HG03521 (cell line): Measurements from ENCODE around the gene NAT10.
"Not testable (repeated sequence)": the region's sequence is repeated elsewhere in the genome, so short reads cannot be mapped to it uniquely, and the experiment has no call there.

Experiments
- ATAC-seq: cut with Tn5 transposase; IDR thresholded peaks from one replicate; pipeline ENCODE4 v1.9.1; 2021; ENCODE audit warnings: mild to moderate bottlenecking, moderate library complexity; ENCODE audit not compliant: unreplicated experiment

The NAT10 gene

GRCh38 chr11:34166806-34167740 is 61.6 kb downstream of the NAT10 start:
- no peak for ATAC-seq

DNA sequence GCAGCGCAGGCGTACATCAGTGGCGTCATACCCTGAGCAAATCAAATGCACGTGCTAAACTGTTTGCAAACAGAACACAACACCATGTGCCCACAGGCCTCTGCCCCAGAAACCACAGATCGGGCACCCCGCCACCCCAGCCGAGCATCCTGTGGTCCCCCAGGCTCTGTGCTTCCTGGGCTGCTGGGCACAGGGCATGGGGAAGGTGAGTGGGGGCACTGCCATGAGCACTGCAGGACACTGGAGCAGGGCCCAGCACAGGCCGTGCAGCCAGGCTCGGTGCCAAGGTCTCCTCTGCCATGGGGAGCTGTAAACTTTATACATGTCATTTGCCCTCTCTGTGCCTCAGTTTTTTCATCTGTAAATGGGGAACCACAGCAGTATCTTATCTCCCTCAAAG is 62.5 kb downstream of the NAT10 start:
- ATAC-seq, result no peak

DNA sequence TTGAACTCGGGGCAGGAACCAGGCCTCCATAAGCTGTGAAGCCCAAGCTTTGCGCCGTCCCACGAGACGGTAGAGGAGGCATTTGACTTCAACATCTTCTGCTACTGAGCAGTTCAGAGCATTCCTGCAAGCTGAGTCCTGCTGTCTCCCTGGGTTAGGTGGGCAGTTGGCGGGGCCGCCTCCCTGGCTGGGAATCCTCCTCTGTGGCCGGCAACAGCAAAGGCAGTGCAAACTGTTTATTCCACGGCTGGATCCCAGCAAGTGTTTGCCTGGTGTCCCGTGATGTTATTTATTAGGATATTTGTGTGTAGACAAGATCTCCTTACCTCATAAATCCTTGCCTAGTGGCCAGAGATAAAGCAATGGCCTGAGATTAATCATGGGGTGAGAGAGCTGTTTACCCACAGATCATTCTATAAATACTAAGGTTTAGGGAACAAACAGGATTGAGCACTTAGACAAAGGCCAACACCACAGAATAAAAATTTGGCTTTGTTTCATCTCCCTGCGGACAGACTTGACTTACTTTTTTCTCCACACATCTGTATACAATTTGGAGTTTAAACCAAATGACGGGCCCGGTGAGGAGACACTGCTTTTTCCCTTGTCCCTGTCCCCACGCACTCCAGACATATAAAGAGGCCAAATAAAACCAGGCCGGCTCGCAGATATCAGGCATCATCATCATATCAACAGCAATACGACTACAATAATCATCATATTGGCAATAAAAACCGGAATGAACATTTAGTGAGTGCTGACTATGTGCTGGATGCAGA is 63.4 kb downstream of the NAT10 start:
- ATAC-seq, result no peak

DNA sequence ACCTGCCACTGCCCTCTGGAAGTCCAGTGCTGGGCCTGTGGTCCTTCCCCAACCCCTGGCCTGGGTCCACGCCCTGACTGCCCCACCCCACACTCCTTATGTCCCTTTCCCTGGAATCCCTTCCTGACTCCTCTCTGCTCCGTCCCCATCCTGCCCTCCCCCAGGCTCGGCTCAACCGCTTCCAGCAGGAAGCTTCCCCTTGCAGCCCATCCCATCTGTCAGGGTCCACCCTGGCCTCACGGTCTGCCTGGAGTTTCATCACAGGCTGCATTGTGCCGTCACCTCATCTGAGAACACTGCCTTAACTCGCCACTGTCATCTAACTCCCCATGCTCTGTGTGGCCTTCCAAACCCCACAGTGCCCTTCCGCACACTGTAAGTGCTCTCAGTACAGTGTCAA is 64.3 kb downstream of the NAT10 start:
- ATAC-seq, result no peak

DNA sequence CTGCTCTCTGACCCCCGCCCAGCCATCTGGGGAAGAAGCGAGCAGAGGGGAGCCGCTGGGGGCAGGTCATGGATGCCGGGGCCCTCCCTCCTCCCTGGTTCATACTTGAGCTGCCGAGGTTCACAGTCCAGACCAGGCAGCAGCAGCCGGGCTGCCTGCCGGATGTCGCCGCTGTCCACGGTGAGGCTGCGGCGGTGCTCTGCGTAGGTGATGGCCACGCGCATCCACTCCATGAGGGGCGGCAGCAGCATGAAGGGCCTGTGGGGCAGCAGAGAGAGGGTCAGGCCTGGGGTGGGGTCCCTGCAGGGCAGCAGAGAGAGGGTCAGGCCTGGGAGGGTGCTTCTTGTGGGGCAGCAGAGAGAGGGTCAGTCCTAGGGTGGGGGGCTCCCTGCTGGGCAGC is 67.6 kb downstream of the NAT10 start:
- no peak for ATAC-seq

DNA sequence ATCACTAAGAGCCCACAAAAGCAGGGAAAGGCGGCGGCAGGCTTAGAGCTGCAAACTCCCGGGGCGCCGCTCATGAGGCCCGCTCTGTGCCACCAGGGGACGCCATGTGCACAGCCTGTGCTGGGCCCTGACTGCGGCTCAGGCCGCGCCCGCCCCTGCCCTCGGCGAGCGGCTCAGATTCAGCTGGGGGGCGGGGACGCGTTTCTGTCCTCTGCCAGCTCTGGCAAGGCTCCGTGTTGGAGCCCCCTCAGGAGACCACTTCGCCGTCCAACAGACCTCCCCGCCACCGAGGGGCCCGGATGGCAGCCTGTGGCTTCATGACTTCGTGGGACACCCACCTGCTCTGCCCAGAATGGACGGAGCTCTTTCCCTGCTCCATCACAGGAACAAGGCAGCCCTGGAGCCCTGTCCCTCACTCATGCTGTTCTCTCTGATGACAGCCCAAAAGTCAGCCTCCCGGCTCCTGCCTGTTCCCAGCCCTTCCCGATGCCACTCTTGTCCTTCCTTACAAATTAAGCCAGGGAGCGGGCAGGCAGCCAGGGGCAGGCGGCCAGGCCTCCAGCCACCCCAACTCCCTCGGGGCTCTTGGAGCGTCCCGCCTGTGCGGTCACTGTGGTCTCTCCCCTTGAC is 69.1 kb downstream of the NAT10 start:
- peak; percentile 82 for ATAC-seq

DNA sequence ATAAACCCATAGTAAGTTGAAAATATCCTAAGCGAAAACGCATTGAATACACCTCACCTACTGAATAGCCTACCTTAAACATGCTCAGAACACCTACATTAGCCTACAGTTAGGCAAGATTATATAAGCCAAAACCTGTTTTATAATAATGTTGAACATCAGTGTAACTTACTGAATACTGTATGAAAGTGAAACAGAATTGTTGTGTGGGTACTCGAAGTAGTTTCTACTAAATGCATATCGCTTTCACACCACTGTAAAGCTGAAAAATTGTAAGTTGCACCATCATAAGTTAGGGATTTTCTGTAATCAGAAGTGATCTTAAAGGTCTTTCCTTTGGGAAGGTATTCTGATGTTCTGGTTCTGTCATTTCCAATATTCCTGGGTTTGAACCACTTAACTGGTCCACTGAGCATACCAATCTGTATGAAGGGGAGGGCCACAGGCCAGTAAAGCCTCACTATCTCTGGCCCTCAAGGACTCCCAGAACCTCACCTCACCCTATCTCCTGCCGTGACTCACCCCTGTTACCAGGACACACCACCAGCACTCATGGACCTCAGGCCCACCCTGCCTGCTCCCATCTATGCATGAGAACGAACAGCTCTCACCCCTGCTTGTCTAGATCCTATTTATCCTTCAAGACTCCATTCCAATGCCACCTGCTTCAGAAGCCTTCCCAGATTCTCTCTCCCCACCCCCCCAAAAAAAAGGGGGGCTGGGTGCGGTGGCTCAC is 70.0 kb downstream of the NAT10 start:
- ATAC-seq, result no peak

- no peak for ATAC-seq
These were observed 71.4 kb downstream of the NAT10 start for GRCh38 chr11:34176751-34177209.

GRCh38 chr11:34178209-34178821 is 72.9 kb downstream of the NAT10 start:
- no peak for ATAC-seq

- ATAC-seq, result no peak
These were observed 73.7 kb downstream of the NAT10 start for GRCh38 chr11:34179026-34179675.

- ATAC-seq, result no peak
These were observed 74.8 kb downstream of the NAT10 start for GRCh38 chr11:34180040-34180813.

- not testable (repeated sequence) for ATAC-seq
These were observed 75.4 kb downstream of the NAT10 start for GRCh38 chr11:34180814-34181165.

- no peak for ATAC-seq
These were observed 75.8 kb downstream of the NAT10 start for GRCh38 chr11:34181251-34181650.

DNA sequence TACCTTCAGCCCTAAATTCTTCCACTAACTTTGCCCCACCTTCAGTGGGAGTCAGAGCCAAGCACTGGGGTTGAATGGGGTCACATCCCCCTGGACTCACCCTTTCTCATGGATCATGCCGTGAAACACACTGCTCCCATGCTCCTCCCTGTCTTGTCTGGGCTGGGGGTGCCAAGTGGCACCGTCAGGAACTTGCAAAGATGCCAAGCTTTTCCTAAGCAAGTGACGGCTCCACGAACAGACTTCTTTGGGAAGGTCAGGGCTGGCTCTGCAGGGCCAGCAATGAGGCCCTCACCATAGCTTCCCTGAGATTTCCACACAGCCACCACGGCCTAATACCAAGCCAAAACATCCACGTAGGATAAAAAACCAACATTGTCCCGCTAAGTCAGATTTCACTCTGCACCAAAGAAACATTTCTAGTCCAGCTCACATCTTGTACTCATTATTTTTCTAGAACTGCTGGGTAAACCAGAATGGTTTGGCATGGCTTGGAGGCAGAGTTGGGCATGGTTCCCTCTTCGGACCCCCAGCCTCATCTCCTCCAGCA is 76.5 kb downstream of the NAT10 start:
- ATAC-seq, result no peak

DNA sequence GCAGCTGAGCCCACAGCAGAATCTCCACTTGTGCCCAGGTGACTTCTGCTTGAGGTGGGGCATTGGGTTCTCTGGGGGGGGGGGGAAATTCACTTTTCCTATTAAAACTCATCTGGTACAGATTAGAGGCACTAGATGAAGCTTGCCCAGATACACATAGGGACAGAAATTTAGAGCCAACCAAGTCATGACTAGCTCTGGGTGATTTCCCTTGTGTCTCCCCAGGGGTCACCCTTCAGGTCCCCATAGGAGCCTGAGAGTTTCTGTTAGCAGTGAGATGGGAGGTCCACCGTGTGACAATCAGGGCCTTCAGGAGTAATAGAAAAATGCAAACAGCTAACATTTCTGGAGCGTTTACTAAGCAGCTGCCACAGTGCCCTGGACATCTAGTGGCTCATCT is 77.0 kb downstream of the NAT10 start:
- no peak for ATAC-seq

GRCh38 chr11:34182921-34183685 is 77.7 kb downstream of the NAT10 start:
- ATAC-seq, result no peak

DNA sequence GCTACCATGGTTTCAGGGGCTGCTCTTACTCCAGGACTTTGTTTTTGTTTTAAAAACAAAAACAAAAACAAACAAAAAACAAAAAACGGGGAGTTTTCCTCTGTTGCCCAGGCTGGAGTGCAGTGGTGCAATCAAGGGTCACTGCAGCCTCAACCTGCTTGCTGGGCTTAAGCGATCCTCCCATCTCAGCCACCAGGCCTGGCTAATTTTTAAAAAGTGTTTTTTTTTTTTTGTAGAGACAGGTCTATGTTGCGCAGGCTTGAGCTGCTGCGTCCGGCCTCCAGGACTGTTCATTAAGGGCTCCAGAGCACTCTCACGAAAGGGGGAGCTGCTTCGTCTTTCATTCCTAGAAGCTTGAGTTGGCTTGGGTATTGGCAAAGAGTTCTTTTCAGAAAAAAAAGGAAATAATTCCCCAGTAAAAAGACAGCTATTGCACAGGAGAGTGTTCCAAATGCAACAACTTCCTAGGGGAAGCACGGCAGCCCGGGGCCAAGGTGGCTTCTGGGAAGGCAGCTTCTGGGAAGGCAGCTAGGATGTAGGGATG is 78.5 kb downstream of the NAT10 start:
- ATAC-seq, result no peak

GRCh38 chr11:34184505-34185015 is 79.1 kb downstream of the NAT10 start:
- ATAC-seq, result no peak
